OCI-LY7 (cell line): ENCODE results near the gene CDH23.

Experiments
- EZH2phosphoT487 ChIP-seq: fragments of 200-600 bp; sonication (generic); IDR thresholded peaks from 2 replicates; pipeline ENCODE4 v1.6.1; 2018; ENCODE audit warnings: low read depth, borderline replicate concordance, mild to moderate bottlenecking, mixed run types, antibody characterized with exemption, low read length, moderate library complexity, mixed read lengths
- TF ChIP-seq, protein P1 (sequence below): fragments of 200-600 bp; sonication (generic); conservative IDR thresholded peaks from 2 replicates; pipeline ENCODE4 v1.5.1; 2014; ENCODE audit warnings: mild to moderate bottlenecking, antibody characterized with exemption, low read length, moderate library complexity, mixed read lengths

DNA sequence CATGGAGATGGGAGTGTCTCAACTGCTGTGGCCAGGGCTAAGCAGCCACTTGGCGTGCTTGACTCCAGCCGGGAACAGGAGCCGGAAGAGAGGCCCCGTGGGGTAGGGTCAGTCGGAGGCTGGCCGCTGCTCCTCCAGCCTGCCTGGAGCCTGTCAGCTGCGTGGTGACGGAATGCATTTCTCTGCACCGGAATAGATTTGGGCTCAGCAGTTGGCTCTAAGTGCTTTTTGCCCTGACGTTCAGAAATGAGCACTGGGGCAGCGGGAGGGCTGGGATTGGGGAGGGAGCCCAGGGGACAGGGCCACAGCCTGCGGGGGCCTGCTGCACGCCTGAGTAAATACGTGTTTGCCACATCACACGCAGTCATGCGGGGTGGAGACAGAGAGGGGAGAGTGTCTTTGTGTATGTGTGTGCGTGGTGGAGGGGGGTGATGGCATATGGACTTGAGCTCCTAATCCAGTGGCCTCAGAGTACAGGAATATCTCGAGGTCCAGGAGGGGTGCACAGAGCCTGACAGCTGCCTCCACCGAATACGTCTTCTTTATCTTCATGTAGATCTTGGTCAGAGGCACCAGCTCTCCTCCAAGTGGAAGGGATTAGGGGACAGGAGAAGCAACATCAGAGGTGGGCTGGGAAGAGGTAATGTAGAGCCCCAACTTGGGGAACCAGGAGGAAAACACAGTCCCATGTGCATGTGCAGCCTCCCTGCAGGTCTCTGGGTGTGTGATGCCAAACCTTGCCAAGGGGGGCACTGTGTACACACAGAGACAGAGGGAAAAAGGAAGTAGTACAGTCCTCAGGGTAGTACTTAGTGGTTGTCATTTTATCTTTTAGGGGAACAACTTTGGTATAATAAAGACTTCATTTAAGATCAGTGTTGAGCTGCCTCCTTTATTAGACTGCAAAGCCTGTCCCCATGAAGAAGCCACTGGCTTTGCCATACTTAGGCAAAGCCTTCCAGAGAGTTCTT is 151.4 kb downstream of the CDH23 start:
- TF ChIP-seq, protein P1, sequence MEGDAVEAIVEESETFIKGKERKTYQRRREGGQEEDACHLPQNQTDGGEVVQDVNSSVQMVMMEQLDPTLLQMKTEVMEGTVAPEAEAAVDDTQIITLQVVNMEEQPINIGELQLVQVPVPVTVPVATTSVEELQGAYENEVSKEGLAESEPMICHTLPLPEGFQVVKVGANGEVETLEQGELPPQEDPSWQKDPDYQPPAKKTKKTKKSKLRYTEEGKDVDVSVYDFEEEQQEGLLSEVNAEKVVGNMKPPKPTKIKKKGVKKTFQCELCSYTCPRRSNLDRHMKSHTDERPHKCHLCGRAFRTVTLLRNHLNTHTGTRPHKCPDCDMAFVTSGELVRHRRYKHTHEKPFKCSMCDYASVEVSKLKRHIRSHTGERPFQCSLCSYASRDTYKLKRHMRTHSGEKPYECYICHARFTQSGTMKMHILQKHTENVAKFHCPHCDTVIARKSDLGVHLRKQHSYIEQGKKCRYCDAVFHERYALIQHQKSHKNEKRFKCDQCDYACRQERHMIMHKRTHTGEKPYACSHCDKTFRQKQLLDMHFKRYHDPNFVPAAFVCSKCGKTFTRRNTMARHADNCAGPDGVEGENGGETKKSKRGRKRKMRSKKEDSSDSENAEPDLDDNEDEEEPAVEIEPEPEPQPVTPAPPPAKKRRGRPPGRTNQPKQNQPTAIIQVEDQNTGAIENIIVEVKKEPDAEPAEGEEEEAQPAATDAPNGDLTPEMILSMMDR, result peak; percentile 54
- TF ChIP-seq EZH2phosphoT487, result no peak
